ENCODE data around the gene SEMA3E.

The SEMA3E gene

DNA sequence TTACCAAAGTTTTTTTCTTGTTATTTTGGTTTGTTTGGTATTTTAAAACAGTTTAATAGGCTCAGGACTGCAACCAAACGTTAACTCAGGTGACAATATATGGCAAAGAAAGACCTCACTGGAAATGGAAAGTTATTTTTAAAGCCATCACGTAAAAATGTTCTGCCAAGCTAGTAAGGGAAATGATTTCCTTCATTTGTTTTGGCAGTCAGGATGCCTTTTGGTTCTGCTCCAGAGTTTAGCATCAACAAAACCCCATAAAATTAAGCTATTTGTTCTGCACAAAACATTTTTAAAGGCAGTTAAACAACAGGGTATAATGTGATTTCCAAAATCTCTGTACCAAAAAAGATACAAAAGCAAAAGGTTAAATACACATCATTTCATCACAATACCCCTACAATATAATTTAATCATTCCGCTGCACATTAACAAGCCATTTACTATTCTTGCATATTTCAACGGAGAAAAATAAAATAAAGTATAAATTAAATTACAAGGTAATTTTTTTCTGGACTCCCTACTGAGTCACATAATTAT, 172.4 kb downstream of the SEMA3E start:
- Histone ChIP-seq H3K9me3 (ENCODE audit: insufficient read depth, low read length) (no peaks in the 10 kb centered on the region), H3K9ac (ENCODE audit: insufficient read length, low read depth) (no peak overlapping the region), H3K4me3 (ENCODE audit: insufficient read length, low read depth) (no peak overlapping the region), H3K4me1 (ENCODE audit: insufficient read depth, insufficient read length) (no peaks in the 10 kb centered on the region), H3K27me3 (ENCODE audit: insufficient read depth, insufficient read length) (no peaks in the 10 kb centered on the region), H3K36me3 (ENCODE audit: insufficient read depth, insufficient read length, low read length) (no peaks in the 10 kb centered on the region)
- TF ChIP-seq SUZ12 (IDR thresholded peaks at IDR 0.05; ENCODE audit: extremely low read depth, insufficient read depth, insufficient read length) (no peak), YY1 (IDR thresholded peaks at IDR 0.05; ENCODE audit: insufficient read depth, insufficient read length) (no peak), ZNF274 (IDR thresholded peaks at IDR 0.05; ENCODE audit: low read depth, low read length) (no peak)
- DNase-seq (ENCODE audit: low read depth, low spot score) = no peak

- no peaks in the 10 kb centered on the region for H3K4me1 ChIP-seq (ENCODE audit: insufficient read depth, insufficient read length)
- no peaks in the 10 kb centered on the region for H3K9me3 ChIP-seq (ENCODE audit: insufficient read depth, low read length)
- H3K4me3 ChIP-seq (ENCODE audit: insufficient read length, low read depth) = no peak overlapping the region
- no peak overlapping the region for H3K9ac ChIP-seq (ENCODE audit: insufficient read length, low read depth)
- TF ChIP-seq ZNF274 (IDR thresholded peaks at IDR 0.05; ENCODE audit: low read depth, low read length) (no peak), SUZ12 (IDR thresholded peaks at IDR 0.05; ENCODE audit: extremely low read depth, insufficient read depth, insufficient read length) (no peak), YY1 (IDR thresholded peaks at IDR 0.05; ENCODE audit: insufficient read depth, insufficient read length) (no peak)
- H3K27me3 ChIP-seq (ENCODE audit: insufficient read depth, insufficient read length) = no peaks in the 10 kb centered on the region
- H3K36me3 ChIP-seq (ENCODE audit: insufficient read depth, insufficient read length, low read length) = no peaks in the 10 kb centered on the region
- no peak for DNase-seq (ENCODE audit: low read depth, low spot score)
Measured at GRCh38 chr7:83475420-83475819, 173.5 kb downstream of the SEMA3E start.

DNA sequence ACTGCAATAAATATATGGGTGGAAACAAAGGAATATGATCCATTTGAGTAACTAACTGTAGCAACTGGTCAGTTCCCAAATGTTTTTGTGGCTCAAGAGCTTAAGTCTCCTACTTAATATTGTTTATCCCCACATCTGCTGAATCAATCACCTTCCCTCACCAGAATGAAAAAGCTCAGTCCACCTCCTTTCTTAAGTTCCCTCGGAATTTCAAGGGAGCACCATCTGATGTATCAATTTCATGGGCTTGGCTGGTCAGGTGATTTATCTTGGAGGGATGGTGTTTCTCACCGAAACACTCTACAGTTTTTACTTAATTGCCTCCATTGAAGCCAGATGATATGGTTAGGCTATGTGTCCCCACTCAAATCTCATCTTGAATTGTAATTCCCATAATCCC, 176.6 kb downstream of the SEMA3E start:
- H3K9me3 ChIP-seq (ENCODE audit: insufficient read depth, low read length) = no peaks in the 10 kb centered on the region
- no peak for TF ChIP-seq ZNF274 (IDR thresholded peaks at IDR 0.05; ENCODE audit: low read depth, low read length)
- no peak for TF ChIP-seq SUZ12 (IDR thresholded peaks at IDR 0.05; ENCODE audit: extremely low read depth, insufficient read depth, insufficient read length)
- TF ChIP-seq YY1 (IDR thresholded peaks at IDR 0.05; ENCODE audit: insufficient read depth, insufficient read length) = no peak
- H3K36me3 ChIP-seq (ENCODE audit: insufficient read depth, insufficient read length, low read length) = no peaks in the 10 kb centered on the region
- no peak overlapping the region for H3K4me3 ChIP-seq (ENCODE audit: insufficient read length, low read depth)
- no peaks in the 10 kb centered on the region for H3K27me3 ChIP-seq (ENCODE audit: insufficient read depth, insufficient read length)
- DNase-seq (ENCODE audit: low read depth, low spot score) = no peak
- no peaks in the 10 kb centered on the region for H3K4me1 ChIP-seq (ENCODE audit: insufficient read depth, insufficient read length)
- H3K9ac ChIP-seq (ENCODE audit: insufficient read length, low read depth) = no peak overlapping the region

DNA sequence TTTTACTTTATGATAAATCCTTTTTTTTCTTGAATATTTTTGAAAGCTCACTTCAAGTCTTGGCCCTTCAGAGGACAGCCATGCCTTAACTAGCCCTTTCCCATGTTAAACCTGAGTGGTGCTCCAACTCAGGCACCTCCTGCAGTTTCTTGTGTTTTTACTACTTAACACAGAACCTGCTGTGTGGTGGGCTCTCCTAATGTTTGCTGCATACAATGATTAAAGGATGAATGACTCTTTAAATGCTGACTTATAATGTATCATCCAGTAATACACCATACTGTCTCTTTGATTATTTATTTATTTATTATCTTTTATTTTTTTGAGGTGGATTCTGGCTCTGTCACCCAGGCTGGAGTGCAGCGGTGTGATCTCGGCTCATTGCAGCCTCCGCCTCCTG, 179.4 kb downstream of the SEMA3E start:
- Histone ChIP-seq H3K36me3 (ENCODE audit: insufficient read depth, insufficient read length, low read length) (no peaks in the 10 kb centered on the region), H3K4me3 (ENCODE audit: insufficient read length, low read depth) (no peak overlapping the region), H3K27me3 (ENCODE audit: insufficient read depth, insufficient read length) (no peaks in the 10 kb centered on the region), H3K9me3 (ENCODE audit: insufficient read depth, low read length) (no peaks in the 10 kb centered on the region), H3K4me1 (ENCODE audit: insufficient read depth, insufficient read length) (no peaks in the 10 kb centered on the region), H3K9ac (ENCODE audit: insufficient read length, low read depth) (no peak overlapping the region)
- TF ChIP-seq ZNF274 (IDR thresholded peaks at IDR 0.05; ENCODE audit: low read depth, low read length) = no peak
- no peak for TF ChIP-seq YY1 (IDR thresholded peaks at IDR 0.05; ENCODE audit: insufficient read depth, insufficient read length)
- no peak for TF ChIP-seq SUZ12 (IDR thresholded peaks at IDR 0.05; ENCODE audit: extremely low read depth, insufficient read depth, insufficient read length)
- no peak for DNase-seq (ENCODE audit: low read depth, low spot score)

DNA sequence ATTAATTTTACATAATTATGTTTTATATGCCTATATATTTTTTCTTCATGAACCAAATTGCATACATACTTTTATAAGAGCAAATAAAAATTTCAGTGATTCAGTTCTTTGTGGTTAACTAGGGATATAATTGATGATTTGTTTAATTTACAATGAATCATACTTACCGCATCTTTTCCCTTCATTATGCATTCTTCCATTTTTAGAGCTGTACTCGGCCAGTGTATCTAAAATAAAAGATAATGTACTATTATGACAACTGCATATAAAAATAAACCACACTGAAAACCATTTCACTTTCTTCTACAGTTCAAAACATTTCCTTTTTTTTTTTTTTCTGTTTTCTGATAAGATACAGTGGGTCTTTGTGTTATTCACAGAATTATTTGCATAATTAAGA, 179.9 kb downstream of the SEMA3E start:
- H3K27me3 ChIP-seq (ENCODE audit: insufficient read depth, insufficient read length) = no peaks in the 10 kb centered on the region
- H3K9me3 ChIP-seq (ENCODE audit: insufficient read depth, low read length) = no peaks in the 10 kb centered on the region
- TF ChIP-seq ZNF274 (IDR thresholded peaks at IDR 0.05; ENCODE audit: low read depth, low read length) (no peak), YY1 (IDR thresholded peaks at IDR 0.05; ENCODE audit: insufficient read depth, insufficient read length) (no peak), SUZ12 (IDR thresholded peaks at IDR 0.05; ENCODE audit: extremely low read depth, insufficient read depth, insufficient read length) (no peak)
- no peak overlapping the region for H3K9ac ChIP-seq (ENCODE audit: insufficient read length, low read depth)
- H3K36me3 ChIP-seq (ENCODE audit: insufficient read depth, insufficient read length, low read length) = no peaks in the 10 kb centered on the region
- DNase-seq (ENCODE audit: low read depth, low spot score) = no peak
- no peak overlapping the region for H3K4me3 ChIP-seq (ENCODE audit: insufficient read length, low read depth)
- H3K4me1 ChIP-seq (ENCODE audit: insufficient read depth, insufficient read length) = no peaks in the 10 kb centered on the region

GRCh38 chr7:83468251-83468739, 180.6 kb downstream of the SEMA3E start:
- H3K4me3 ChIP-seq (ENCODE audit: insufficient read length, low read depth) = no peak overlapping the region
- no peaks in the 10 kb centered on the region for H3K4me1 ChIP-seq (ENCODE audit: insufficient read depth, insufficient read length)
- no peak overlapping the region for H3K9ac ChIP-seq (ENCODE audit: insufficient read length, low read depth)
- no peaks in the 10 kb centered on the region for H3K27me3 ChIP-seq (ENCODE audit: insufficient read depth, insufficient read length)
- H3K9me3 ChIP-seq (ENCODE audit: insufficient read depth, low read length) = no peaks in the 10 kb centered on the region
- DNase-seq (ENCODE audit: low read depth, low spot score) = peak; percentile 74
- H3K36me3 ChIP-seq (ENCODE audit: insufficient read depth, insufficient read length, low read length) = no peaks in the 10 kb centered on the region
- TF ChIP-seq YY1 (IDR thresholded peaks at IDR 0.05; ENCODE audit: insufficient read depth, insufficient read length) = no peak
- TF ChIP-seq SUZ12 (IDR thresholded peaks at IDR 0.05; ENCODE audit: extremely low read depth, insufficient read depth, insufficient read length) = no peak
- no peak for TF ChIP-seq ZNF274 (IDR thresholded peaks at IDR 0.05; ENCODE audit: low read depth, low read length)

GRCh38 chr7:83467493-83467892, 181.4 kb downstream of the SEMA3E start:
- TF ChIP-seq YY1 (IDR thresholded peaks at IDR 0.05; ENCODE audit: insufficient read depth, insufficient read length) (no peak), SUZ12 (IDR thresholded peaks at IDR 0.05; ENCODE audit: extremely low read depth, insufficient read depth, insufficient read length) (no peak), ZNF274 (IDR thresholded peaks at IDR 0.05; ENCODE audit: low read depth, low read length) (no peak)
- Histone ChIP-seq H3K9ac (ENCODE audit: insufficient read length, low read depth) (no peak overlapping the region), H3K27me3 (ENCODE audit: insufficient read depth, insufficient read length) (no peaks in the 10 kb centered on the region), H3K4me1 (ENCODE audit: insufficient read depth, insufficient read length) (no peaks in the 10 kb centered on the region), H3K36me3 (ENCODE audit: insufficient read depth, insufficient read length, low read length) (no peaks in the 10 kb centered on the region), H3K9me3 (ENCODE audit: insufficient read depth, low read length) (no peaks in the 10 kb centered on the region), H3K4me3 (ENCODE audit: insufficient read length, low read depth) (no peak overlapping the region)
- DNase-seq (ENCODE audit: low read depth, low spot score) = no peak
